K562 (cell line): ENCODE data around the gene ZFP42. TPM values are rescaled to one million over a fixed set of nuclear protein-coding genes. Genes with fewer than 3 reads are reported as not detected.

ENCODE experiments used
- ATAC-seq: fragments of 200-7000 bp; cut with Tn5 transposase; 3 replicates; pipeline ENCODE4 v1.9.1; 2020; ENCODE audit warnings: moderate library complexity
- BruUV-seq: library from RNA; stranded (reverse); fragments of 400-500 nt; replicated peaks from 2 replicates; lab custom pipeline; 2021; lab: Mats Ljungman, UMichigan
- CTCF ChIA-PET: fragments of 300-600 bp; formaldehyde crosslinking; extraction: SDS; loops from one replicate; lab custom pipeline; 2021; ENCODE audit warnings: low intra/inter-chr PET ratio; lab: Yijun Ruan, JAX
- POLR2A ChIA-PET: fragments of 300-600, 350-650 bp; sonication (Branson Sonifier 250); formaldehyde crosslinking; extraction: SDS; loops from one replicate; lab custom pipeline; 2021; ENCODE audit warnings: antibody characterized with exemption, inconsistent platforms; lab: Yijun Ruan, JAX
- DNase-seq, 4 experiments: peaks; one replicate each; pipeline versions ENCODE4 v3.0.0 to v3.0.0-alpha.2; 2011 to 2018; ENCODE audit warnings: low spot score in 3 of 4, mixed read lengths in 3 of 4; ENCODE audit errors: extremely low read depth in 1 of 4
- FAIRE-seq: peaks from 2 replicates; lab custom pipeline; 2011; peaks lifted over from hg19 to GRCh38; lab: Jason Lieb, UNC
- H2AFZ ChIP-seq: 2 replicates; pipeline ENCODE4 v1.6.0; 2011; ENCODE audit warnings: low read depth, low read length, control low read depth, inconsistent platforms
- H3K27ac ChIP-seq: fragments of 200-600 bp; 3 replicates; pipeline ENCODE4 v1.8.0; 2011; ENCODE audit warnings: low read depth, mild to moderate bottlenecking, control low read depth, inconsistent platforms, low read length, moderate library complexity, mixed read lengths; ENCODE audit errors: extremely low read depth
- H3K27me3 ChIP-seq, 2 experiments: fragments of 300-600 bp in 1 of 2; 2 replicates in 1 of 2; 3 replicates in 1 of 2; pipeline versions ENCODE4 v1.6.0 to v1.8.0; 2011; ENCODE audit warnings: inconsistent platforms in 2 of 2, low read length in 2 of 2, mild to moderate bottlenecking in 1 of 2, mixed read lengths in 1 of 2, moderate library complexity in 1 of 2; ENCODE audit not compliant: control insufficient read depth in 2 of 2, insufficient read depth in 2 of 2
- H3K36me3 ChIP-seq: fragments of 300-600 bp; 3 replicates; pipeline ENCODE4 v1.8.0; 2011; ENCODE audit warnings: mild to moderate bottlenecking, low read length, inconsistent platforms; ENCODE audit not compliant: control insufficient read depth, insufficient read depth
- H3K4me1 ChIP-seq, 2 experiments: fragments of 200-600 bp in 1 of 2; replicated peaks in 1 of 2; 2 replicates in 1 of 2; 3 replicates in 1 of 2; pipeline versions ENCODE4 v1.5.1 to v1.8.0; 2011; ENCODE audit warnings: inconsistent platforms in 2 of 2, low read length in 2 of 2, mild to moderate bottlenecking in 1 of 2, mixed read lengths in 1 of 2, moderate library complexity in 1 of 2; ENCODE audit not compliant: control insufficient read depth in 2 of 2, insufficient read depth in 2 of 2
- H3K4me2 ChIP-seq: 2 replicates; pipeline ENCODE4 v1.6.1; 2011; ENCODE audit warnings: low read length, control low read depth, inconsistent platforms, mixed read lengths; ENCODE audit not compliant: insufficient read depth
- H3K4me3 ChIP-seq: fragments of 200-600 bp; sonication (generic), shearing (Covaris generic); 2 replicates; pipeline ENCODE4 v1.5.1; 2016; ENCODE audit warnings: control low read depth, inconsistent platforms
- H3K79me2 ChIP-seq: fragments of 200-600 bp; 3 replicates; pipeline ENCODE4 v1.8.0; 2011; ENCODE audit warnings: low read length, inconsistent platforms; ENCODE audit not compliant: control insufficient read depth, insufficient read depth
- H3K9ac ChIP-seq, 2 experiments: 2 replicates each; pipeline versions ENCODE4 v1.6.0 to v1.6.1; 2011; ENCODE audit warnings: low read depth in 2 of 2, low read length in 2 of 2, control low read depth in 1 of 2, inconsistent platforms in 1 of 2, mild to moderate bottlenecking in 1 of 2, mixed read lengths in 1 of 2; ENCODE audit not compliant: insufficient read depth in 1 of 2
- H3K9me1 ChIP-seq: one replicate; pipeline ENCODE4 v1.6.0; 2011; ENCODE audit warnings: inconsistent platforms, mild to moderate bottlenecking, low read length, moderate library complexity; ENCODE audit not compliant: control insufficient read depth, insufficient read depth
- H3K9me3 ChIP-seq: replicated peaks from 2 replicates; pipeline ENCODE4 v1.5.1; 2011; ENCODE audit warnings: low read depth, low read length, inconsistent platforms; ENCODE audit not compliant: control insufficient read depth, insufficient read depth
- H4K20me1 ChIP-seq: replicated peaks from 2 replicates; pipeline ENCODE4 v1.6.1; 2011; ENCODE audit warnings: low read length, inconsistent platforms, mixed read lengths; ENCODE audit not compliant: control insufficient read depth, insufficient read depth
- GTF2F1 ChIP-seq: IDR thresholded peaks from 2 replicates; pipeline ENCODE4 v1.6.1; 2011; ENCODE audit warnings: low read depth, low read length, improper control_type of control experiment
- HOXB6 ChIP-seq: fragments of 250-450 bp; sonication (Bioruptor Pico); IDR thresholded peaks from 2 replicates; pipeline ENCODE4 v1.5.1; 2022; ENCODE audit warnings: mild to moderate bottlenecking, borderline replicate concordance
- IFI16 ChIP-seq: fragments of 250-450 bp; sonication (Bioruptor Pico); IDR thresholded peaks from 2 replicates; pipeline ENCODE4 v2.1.2; 2022; ENCODE audit warnings: mild to moderate bottlenecking, inconsistent platforms
- IRF9 ChIP-seq: fragments of 450-650 bp; IDR thresholded peaks from 2 replicates; pipeline ENCODE4 v1.6.1; 2016; ENCODE audit warnings: missing biosample characterization, missing genetic modification characterization
- MCM3 ChIP-seq: fragments of 450-650 bp; IDR thresholded peaks from 2 replicates; pipeline ENCODE4 v1.6.1; 2016
- MCM5 ChIP-seq: fragments of 450-650 bp; IDR thresholded peaks from 2 replicates; pipeline ENCODE4 v1.6.1; 2016; ENCODE audit warnings: low read depth
- NR3C1 ChIP-seq: sonication (generic); formaldehyde crosslinking; IDR thresholded peaks from 2 replicates; pipeline ENCODE4 v1.8.1; 2022; ENCODE audit warnings: missing genetic modification reagents
- OTX1 ChIP-seq: fragments of 450-650 bp; formaldehyde crosslinking; IDR thresholded peaks from 2 replicates; pipeline ENCODE4 v1.4.0; 2022; ENCODE audit warnings: mild to moderate bottlenecking
- RUNX1 ChIP-seq: sonication (generic); IDR thresholded peaks from 2 replicates; pipeline ENCODE4 v1.6.1; 2016; ENCODE audit warnings: antibody characterized with exemption, low read depth
- SNAPC5 ChIP-seq: fragments of 250-450 bp; sonication (Bioruptor Pico); IDR thresholded peaks from 2 replicates; pipeline ENCODE4 v1.8.0; 2021; ENCODE audit warnings: moderate library complexity, mild to moderate bottlenecking, inconsistent platforms
- ZNF184 ChIP-seq: sonication (generic); formaldehyde crosslinking; IDR thresholded peaks from 2 replicates; pipeline ENCODE4 v1.5.0; 2020; ENCODE audit warnings: missing genetic modification reagents
- ZNF561 ChIP-seq: fragments of 450-650 bp; formaldehyde crosslinking; conservative IDR thresholded peaks from 2 replicates; pipeline ENCODE4 v1.4.0; 2020; ENCODE audit warnings: mild to moderate bottlenecking, moderate library complexity
- ZNF764 ChIP-seq: fragments of 250-450 bp; sonication (Bioruptor Pico); IDR thresholded peaks from 2 replicates; pipeline ENCODE4 v1.4.0; 2020; ENCODE audit warnings: low read depth, mild to moderate bottlenecking, moderate library complexity
- ZZZ3 ChIP-seq: fragments of 450-650 bp; IDR thresholded peaks from 2 replicates; pipeline ENCODE4 v1.6.1; 2016; ENCODE audit warnings: antibody characterized with exemption, mild to moderate bottlenecking, moderate library complexity
- WGBS: fragments of 100-300 bp; shearing (Covaris generic); methylation state at CpG from one replicate; pipeline ENCODE4 v1.1.6; 2016; ENCODE audit warnings: low coverage, mixed read lengths; ENCODE audit not compliant: insufficient coverage; ENCODE audit errors: missing lambda C conversion rate; 5-methylcytosine and 5-hydroxymethylcytosine counted together
- in situ Hi-C: fragments of 300-500 bp; cut with MboI; formaldehyde crosslinking; loops from 4 replicates; pipeline ENCODE4 v1.15.0; 2018; ENCODE audit warnings: inconsistent platforms, mixed read lengths
- intact Hi-C: fragments of 100-400 bp; cut with micrococcal nuclease; formaldehyde crosslinking; loops from 2 replicates; pipeline ENCODE4 v1.14.2; 2022
- polyA plus RNA-seq, 8 experiments: library from polyadenylated mRNA; depleted of rRNA in 4 of 8; stranded (reverse) in 5 of 8; unstranded in 3 of 8; fragments of >200 nt; fragmentation: Nextera tagmentation in 2 of 8; fragmentation: Illumina TruSeq in 1 of 8; extraction: Ambion mirVana in 2 of 8; extraction: Trizol in 1 of 8; gene quantifications; 2 replicates each; pipeline versions ENCODE4 v1.2.1 to v1.2.3, GENCODE V29; 2011 to 2014; ENCODE audit warnings: inconsistent platforms in 1 of 8, missing spikeins in 1 of 8
- total RNA-seq, 7 experiments: library from RNA; depleted of rRNA in 6 of 7; stranded (reverse); fragments of >200 nt in 6 of 7; fragmentation: Illumina TruSeq in 2 of 7; extraction: Trizol in 2 of 7; gene quantifications; 2 replicates each; pipeline versions ENCODE4 v1.2.1 to v1.2.3, GENCODE V29; 2011 to 2021; ENCODE audit warnings: low replicate concordance in 1 of 7
- TF ChIP-seq, protein P1 (sequence below): IDR thresholded peaks from 2 replicates; pipeline ENCODE4 v1.6.1; 2016; ENCODE audit warnings: missing genetic modification characterization, missing compliant biosample characterization

The ZFP42 gene
- total and polyA plus RNA-seq, 9 of the 15 experiments (the other 6 are each of a cell fraction or from before 2014, with no cell fraction given), result 0.09 to 0.64 (median 0.20) TPM

DNA sequence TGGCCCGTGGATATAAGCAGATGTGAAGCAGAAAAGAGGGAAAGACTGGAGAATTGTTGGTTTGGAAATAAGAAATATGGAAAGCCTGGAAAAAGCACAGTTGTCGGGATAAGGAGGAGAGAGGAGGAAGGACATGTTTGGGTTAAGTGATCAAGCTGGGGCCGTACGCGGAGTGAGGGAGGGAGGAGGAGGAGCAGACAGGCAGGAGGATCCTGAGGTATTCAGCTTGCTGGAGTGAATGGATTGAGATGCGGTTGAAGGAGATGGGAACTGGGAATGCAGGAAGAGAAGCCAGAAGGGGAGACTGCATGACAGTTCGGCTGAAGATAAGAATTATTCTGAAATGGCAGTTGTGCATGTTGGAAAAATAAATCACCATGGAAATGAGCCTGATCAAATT is 21.2 kb downstream of the ZFP42 start:
- Histone ChIP-seq H4K20me1 (no peaks in the 10 kb centered on the region), H3K79me2 (no peaks in the 10 kb centered on the region), H3K27ac (no peak overlapping the region), H3K9me3 (no peaks in the 10 kb centered on the region), H3K27me3 (peaks cover 0 to 1% of the 10 kb centered on the region in 2 experiments; a peak in 1 of 5 replicates), H3K4me3 (no peak overlapping the region), H3K4me1 (no peaks in the 10 kb centered on the region), H3K36me3 (no peaks in the 10 kb centered on the region), H3K9me1 (no peaks in the 10 kb centered on the region), H3K4me2 (no peak overlapping the region), H2AFZ (no peak overlapping the region), H3K9ac (no peak overlapping the region)
- DNase-seq (no peak), FAIRE-seq (no peak), ATAC-seq (no peak)
- in situ Hi-C loops, result no loop called here
- intact Hi-C loops, result no loop called here
- BruUV-seq, result no TSS peak
- POLR2A ChIA-PET, result no interaction called here
- CTCF ChIA-PET, result no interaction called here
- no peak for TF ChIP-seq IFI16
- no peak for TF ChIP-seq NR3C1 (CRISPR knock-in tag)
- no peak for TF ChIP-seq HOXB6 (CRISPR knock-in tag)
- TF ChIP-seq MCM5, result no peak
- no peak for TF ChIP-seq SNAPC5 (CRISPR knock-in tag)
- TF ChIP-seq OTX1, result no peak
- TF ChIP-seq ZNF184 (CRISPR knock-in tag), result no peak
- TF ChIP-seq RUNX1, result no peak
- TF ChIP-seq, protein P1, sequence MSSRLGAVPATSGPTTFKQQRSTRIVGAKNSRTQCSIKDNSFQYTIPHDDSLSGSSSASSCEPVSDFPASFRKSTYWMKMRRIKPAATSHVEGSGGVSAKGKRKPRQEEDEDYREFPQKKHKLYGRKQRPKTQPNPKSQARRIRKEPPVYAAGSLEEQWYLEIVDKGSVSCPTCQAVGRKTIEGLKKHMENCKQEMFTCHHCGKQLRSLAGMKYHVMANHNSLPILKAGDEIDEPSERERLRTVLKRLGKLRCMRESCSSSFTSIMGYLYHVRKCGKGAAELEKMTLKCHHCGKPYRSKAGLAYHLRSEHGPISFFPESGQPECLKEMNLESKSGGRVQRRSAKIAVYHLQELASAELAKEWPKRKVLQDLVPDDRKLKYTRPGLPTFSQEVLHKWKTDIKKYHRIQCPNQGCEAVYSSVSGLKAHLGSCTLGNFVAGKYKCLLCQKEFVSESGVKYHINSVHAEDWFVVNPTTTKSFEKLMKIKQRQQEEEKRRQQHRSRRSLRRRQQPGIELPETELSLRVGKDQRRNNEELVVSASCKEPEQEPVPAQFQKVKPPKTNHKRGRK (tag), result no peak
- no peak for TF ChIP-seq ZNF764
- no peak for TF ChIP-seq GTF2F1
- TF ChIP-seq MCM3, result no peak
- TF ChIP-seq IRF9 (tag), result no peak
- no peak for TF ChIP-seq ZNF561 (CRISPR knock-in tag)
- no peak for TF ChIP-seq ZZZ3
- WGBS, result 0% methylated on average over 4 of the region's 7 CpGs
